ENCODE results near the gene ANTXR2. TPM values are rescaled to one million over a fixed set of nuclear protein-coding genes. Genes with fewer than 3 reads are reported as not detected.

ANTXR2 gene
- total and polyA plus RNA-seq, 2 of the 13 experiments (the other 11 are each of a cell fraction or from before 2014, with no cell fraction given), result 4.6 to 14.5 TPM

DNA sequence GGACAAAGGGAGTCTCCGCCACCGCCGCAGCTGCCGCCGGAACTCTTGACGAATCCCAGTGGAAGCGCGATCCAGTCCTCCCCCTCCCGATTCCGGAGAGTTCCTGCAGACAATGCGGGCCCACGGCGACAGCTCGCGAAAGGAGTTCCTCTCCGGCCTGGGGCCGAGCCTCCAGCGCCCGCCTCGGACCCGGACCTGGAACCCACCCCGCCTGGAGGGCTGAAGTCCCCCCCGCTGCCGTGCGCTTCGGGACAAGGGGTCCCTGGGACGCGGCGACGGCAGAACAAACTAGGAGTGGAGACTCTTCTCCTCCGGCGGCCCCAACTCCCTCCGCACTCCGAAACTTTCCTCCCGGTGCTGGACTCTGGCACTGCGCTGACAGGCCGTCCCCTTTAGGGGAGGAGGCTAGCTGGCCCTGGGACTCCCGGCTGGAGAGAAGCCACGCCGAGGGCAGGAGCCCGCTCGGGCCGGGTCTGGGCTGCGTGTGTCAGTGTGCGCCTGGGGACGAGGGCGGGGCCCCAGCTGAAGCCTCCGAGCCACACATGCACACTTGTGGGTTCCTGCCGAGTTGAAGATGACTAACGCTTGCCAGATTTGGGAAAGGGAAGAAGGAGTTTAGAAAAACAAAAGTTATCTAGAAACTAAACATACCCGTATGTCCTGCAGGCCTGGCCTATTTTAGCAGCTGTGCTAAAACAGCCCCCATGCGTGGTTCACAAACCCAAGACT is at the start of gene ANTXR2 (continued):
- TF ChIP-seq ZNF430 (CRISPR knock-in tag; IDR thresholded peaks at IDR 0.05) (no peak), ZNF780A (CRISPR knock-in tag; IDR thresholded peaks at IDR 0.05) (no peak), ZNF891 (CRISPR knock-in tag; IDR thresholded peaks at IDR 0.05) (no peak), NFIC (IDR thresholded peaks at IDR 0.05; ENCODE audit: low read length) (no peak), MTF2 (CRISPR knock-in tag; IDR thresholded peaks at IDR 0.05; ENCODE audit: borderline replicate concordance) (no peak), ZNF766 (CRISPR knock-in tag; IDR thresholded peaks at IDR 0.05; ENCODE audit: borderline replicate concordance) (no peak; the same call in 1 of the 2 replicates), HNRNPL (IDR thresholded peaks at IDR 0.05; ENCODE audit: low read depth, low read length) (no peak), NFKBIZ (CRISPR knock-in tag; IDR thresholded peaks at IDR 0.05) (no peak), CHD2 (IDR thresholded peaks at IDR 0.05; ENCODE audit: low read depth, low read length) (no peak), HNF4G (IDR thresholded peaks at IDR 0.05; ENCODE audit: borderline replicate concordance, low read depth, low read length) (no peak; the same call in 1 of the 2 replicates), HNF4G (CRISPR knock-in tag; IDR thresholded peaks at IDR 0.05; ENCODE audit: borderline replicate concordance, low read depth) (no peak), ZNF703 (CRISPR knock-in tag; IDR thresholded peaks at IDR 0.05; ENCODE audit: borderline replicate concordance) (no peak), SSRP1 (CRISPR knock-in tag; IDR thresholded peaks at IDR 0.05) (no peak), ZFY (CRISPR knock-in tag; IDR thresholded peaks at IDR 0.05) (peak; percentile 79), ZNF225 (CRISPR knock-in tag; IDR thresholded peaks at IDR 0.05) (peak; percentile 52; the same call in 1 of the 2 replicates), HNF4A (CRISPR knock-in tag; IDR thresholded peaks at IDR 0.05) (peak; percentile 74)
- TF ChIP-seq, protein P1, sequence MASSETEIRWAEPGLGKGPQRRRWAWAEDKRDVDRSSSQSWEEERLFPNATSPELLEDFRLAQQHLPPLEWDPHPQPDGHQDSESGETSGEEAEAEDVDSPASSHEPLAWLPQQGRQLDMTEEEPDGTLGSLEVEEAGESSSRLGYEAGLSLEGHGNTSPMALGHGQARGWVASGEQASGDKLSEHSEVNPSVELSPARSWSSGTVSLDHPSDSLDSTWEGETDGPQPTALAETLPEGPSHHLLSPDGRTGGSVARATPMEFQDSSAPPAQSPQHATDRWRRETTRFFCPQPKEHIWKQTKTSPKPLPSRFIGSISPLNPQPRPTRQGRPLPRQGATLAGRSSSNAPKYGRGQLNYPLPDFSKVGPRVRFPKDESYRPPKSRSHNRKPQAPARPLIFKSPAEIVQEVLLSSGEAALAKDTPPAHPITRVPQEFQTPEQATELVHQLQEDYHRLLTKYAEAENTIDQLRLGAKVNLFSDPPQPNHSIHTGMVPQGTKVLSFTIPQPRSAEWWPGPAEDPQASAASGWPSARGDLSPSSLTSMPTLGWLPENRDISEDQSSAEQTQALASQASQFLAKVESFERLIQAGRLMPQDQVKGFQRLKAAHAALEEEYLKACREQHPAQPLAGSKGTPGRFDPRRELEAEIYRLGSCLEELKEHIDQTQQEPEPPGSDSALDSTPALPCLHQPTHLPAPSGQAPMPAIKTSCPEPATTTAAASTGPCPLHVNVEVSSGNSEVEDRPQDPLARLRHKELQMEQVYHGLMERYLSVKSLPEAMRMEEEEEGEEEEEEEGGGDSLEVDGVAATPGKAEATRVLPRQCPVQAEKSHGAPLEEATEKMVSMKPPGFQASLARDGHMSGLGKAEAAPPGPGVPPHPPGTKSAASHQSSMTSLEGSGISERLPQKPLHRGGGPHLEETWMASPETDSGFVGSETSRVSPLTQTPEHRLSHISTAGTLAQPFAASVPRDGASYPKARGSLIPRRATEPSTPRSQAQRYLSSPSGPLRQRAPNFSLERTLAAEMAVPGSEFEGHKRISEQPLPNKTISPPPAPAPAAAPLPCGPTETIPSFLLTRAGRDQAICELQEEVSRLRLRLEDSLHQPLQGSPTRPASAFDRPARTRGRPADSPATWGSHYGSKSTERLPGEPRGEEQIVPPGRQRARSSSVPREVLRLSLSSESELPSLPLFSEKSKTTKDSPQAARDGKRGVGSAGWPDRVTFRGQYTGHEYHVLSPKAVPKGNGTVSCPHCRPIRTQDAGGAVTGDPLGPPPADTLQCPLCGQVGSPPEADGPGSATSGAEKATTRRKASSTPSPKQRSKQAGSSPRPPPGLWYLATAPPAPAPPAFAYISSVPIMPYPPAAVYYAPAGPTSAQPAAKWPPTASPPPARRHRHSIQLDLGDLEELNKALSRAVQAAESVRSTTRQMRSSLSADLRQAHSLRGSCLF (CRISPR knock-in tag; IDR thresholded peaks at IDR 0.05; ENCODE audit: borderline replicate concordance), result no peak
- TF ChIP-seq, protein P2, sequence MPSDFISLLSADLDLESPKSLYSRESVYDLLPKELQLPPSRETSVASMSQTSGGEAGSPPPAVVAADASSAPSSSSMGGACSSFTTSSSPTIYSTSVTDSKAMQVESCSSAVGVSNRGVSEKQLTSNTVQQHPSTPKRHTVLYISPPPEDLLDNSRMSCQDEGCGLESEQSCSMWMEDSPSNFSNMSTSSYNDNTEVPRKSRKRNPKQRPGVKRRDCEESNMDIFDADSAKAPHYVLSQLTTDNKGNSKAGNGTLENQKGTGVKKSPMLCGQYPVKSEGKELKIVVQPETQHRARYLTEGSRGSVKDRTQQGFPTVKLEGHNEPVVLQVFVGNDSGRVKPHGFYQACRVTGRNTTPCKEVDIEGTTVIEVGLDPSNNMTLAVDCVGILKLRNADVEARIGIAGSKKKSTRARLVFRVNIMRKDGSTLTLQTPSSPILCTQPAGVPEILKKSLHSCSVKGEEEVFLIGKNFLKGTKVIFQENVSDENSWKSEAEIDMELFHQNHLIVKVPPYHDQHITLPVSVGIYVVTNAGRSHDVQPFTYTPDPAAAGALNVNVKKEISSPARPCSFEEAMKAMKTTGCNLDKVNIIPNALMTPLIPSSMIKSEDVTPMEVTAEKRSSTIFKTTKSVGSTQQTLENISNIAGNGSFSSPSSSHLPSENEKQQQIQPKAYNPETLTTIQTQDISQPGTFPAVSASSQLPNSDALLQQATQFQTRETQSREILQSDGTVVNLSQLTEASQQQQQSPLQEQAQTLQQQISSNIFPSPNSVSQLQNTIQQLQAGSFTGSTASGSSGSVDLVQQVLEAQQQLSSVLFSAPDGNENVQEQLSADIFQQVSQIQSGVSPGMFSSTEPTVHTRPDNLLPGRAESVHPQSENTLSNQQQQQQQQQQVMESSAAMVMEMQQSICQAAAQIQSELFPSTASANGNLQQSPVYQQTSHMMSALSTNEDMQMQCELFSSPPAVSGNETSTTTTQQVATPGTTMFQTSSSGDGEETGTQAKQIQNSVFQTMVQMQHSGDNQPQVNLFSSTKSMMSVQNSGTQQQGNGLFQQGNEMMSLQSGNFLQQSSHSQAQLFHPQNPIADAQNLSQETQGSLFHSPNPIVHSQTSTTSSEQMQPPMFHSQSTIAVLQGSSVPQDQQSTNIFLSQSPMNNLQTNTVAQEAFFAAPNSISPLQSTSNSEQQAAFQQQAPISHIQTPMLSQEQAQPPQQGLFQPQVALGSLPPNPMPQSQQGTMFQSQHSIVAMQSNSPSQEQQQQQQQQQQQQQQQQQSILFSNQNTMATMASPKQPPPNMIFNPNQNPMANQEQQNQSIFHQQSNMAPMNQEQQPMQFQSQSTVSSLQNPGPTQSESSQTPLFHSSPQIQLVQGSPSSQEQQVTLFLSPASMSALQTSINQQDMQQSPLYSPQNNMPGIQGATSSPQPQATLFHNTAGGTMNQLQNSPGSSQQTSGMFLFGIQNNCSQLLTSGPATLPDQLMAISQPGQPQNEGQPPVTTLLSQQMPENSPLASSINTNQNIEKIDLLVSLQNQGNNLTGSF (CRISPR knock-in tag; IDR thresholded peaks at IDR 0.05), result no peak
- TF ChIP-seq, protein P3, sequence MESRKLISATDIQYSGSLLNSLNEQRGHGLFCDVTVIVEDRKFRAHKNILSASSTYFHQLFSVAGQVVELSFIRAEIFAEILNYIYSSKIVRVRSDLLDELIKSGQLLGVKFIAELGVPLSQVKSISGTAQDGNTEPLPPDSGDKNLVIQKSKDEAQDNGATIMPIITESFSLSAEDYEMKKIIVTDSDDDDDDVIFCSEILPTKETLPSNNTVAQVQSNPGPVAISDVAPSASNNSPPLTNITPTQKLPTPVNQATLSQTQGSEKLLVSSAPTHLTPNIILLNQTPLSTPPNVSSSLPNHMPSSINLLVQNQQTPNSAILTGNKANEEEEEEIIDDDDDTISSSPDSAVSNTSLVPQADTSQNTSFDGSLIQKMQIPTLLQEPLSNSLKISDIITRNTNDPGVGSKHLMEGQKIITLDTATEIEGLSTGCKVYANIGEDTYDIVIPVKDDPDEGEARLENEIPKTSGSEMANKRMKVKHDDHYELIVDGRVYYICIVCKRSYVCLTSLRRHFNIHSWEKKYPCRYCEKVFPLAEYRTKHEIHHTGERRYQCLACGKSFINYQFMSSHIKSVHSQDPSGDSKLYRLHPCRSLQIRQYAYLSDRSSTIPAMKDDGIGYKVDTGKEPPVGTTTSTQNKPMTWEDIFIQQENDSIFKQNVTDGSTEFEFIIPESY (CRISPR knock-in tag; IDR thresholded peaks at IDR 0.05), result no peak

Data from HepG2 (cell line).